ENCODE results near the gene EIPR1.

EIPR1 gene

GRCh38 chr2:3168230-3168891 is 209.3 kb downstream of the EIPR1 start:
- DNase-seq, result no peak

DNA sequence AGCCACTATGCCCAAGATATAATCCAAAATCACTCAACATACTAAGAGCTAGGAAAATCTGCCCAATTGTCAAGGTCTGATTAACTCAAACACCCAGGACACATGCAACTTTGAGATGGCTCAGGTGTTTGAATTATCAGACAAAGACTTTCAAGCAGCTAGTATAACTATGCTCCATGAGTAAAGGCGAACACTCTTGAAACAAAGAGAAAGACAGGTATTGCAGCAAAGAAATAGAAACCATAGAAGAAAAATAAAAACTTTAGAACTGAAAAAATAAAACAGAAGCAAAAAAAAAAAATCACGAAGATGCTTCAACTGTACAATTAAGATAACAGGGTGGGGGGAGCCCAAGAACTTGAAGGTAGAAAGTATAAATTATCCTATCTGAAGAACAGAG is 214.2 kb downstream of the EIPR1 start:
- no peak for DNase-seq

- DNase-seq, result no peak
These were observed 215.1 kb downstream of the EIPR1 start for GRCh38 chr2:3162442-3163077.

DNA sequence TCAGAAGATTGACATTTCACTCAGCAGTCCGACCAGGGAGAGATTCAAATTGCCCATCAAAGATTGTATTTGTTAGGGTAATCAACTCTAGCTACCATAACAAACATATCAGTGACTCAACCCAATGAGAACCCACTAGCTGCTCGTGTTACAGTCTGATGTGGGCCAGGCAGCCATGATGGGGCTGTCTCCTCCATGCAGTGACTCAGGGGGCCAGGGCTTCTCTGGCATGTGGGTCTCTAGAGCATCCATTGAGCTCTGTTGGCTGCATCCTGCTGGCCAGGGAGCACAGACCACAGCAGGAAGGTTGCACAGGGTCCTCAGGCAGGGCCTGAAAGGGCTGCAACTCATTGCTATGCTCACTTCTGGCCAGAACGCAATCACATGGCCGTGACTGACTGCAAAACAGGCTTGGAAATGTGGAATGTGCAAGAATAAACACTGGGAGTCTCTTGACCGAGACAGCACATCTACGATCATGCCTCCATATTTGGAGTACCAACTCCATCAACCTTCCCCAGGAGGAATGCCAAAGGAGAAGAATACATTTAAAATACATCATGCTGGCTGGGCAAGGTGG is 216.8 kb downstream of the EIPR1 start:
- DNase-seq, result no peak

- no peak for DNase-seq
These were observed 217.7 kb downstream of the EIPR1 start for GRCh38 chr2:3159782-3160545.

GRCh38 chr2:3154700-3155099 is 222.9 kb downstream of the EIPR1 start:
- no peak for DNase-seq

- no peak for DNase-seq
These were observed 223.5 kb downstream of the EIPR1 start for GRCh38 chr2:3154146-3154545.

DNA sequence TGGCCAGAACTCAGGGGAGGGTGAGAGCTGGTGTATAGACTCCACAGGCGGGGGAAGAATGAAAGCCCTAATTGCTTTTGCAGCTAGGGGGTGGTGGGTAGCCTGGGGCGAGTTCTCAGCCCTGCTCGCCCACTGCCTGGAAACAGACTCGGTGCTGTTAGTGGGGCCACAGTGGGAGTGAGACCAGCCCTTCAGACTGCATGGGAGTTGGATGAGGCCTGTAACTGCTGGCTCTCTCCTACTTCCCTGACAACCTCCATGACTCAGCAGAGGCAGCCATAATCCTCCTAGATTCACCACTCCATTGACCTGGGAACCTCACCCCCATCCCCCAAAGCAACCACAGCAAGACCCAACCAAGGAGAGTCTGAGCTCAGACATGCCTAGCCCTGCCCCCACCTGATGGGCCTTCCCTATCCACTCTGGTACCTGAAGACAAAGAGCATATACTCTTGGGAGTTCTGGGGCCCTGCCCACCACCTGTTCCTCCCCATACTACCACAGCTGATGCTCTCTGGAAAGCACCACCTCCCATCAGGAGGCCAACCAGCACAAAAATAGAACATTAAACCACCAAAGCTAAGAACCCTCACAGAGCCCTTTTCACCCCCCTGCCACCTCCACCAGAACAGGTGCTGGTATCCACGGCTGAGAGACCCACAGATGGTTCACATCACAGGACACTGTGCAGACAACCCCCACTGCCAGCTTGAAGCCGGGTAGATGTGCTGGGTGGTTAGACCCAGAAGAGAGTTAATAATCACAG is 226.3 kb downstream of the EIPR1 start:
- no peak for DNase-seq

DNA sequence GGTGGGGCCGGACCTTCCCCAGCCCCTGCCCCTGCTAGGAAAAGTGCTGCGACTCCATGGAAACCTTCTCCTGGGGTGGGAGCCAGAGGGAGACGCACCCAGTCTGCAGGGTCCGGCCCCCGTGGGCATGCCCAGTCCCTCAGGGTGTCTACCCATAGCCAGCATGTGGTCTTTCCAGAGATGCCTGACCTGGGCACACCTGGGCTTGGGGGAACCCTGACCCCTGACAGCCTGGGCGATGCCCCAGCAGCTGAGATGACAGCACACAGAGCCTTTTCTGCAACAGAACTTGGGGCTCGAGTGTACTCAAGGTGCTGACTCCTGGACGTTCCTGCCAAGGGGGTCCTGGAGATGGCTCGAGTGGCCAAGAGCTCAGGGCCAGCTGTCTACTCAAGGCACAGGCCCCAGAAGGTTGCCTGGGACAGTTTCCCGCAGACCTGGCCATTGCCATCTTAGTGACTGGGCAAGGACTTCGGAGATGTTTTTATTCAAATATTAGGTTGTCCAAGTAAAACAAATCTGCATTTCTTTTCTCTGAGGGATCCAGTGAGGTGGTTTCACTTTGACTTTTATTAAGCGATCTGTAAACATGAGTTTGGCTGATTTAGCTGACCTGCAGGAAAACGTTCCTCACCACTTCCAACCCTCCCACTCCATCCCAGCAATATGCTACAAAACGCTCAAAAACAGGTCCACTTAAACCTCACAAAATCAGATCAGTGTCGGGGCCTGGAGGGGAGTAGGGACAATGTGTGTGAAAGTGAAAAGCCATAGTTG is 228.0 kb downstream of the EIPR1 start:
- no peak for DNase-seq

DNA sequence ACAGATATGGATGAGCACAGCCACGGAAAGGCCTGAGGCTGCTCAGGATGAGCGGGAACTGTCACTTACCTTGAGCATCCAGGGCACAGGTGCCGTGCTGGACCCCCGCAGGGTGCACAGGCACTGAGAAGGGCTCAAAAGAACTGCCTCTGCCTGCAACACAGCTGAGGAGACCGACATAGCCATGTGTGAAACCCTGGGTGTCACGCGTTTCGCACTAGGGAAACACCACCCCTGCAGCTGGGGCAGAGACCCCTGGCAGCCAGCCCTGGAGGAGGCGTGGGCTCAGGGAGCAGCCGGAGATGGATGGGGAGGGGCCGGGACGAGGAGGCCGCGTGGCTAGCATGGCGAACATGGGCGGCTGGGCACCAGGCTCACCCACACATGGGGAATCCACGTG is 228.9 kb downstream of the EIPR1 start:
- no peak for DNase-seq

GRCh38 chr2:3147651-3148530 is 229.7 kb downstream of the EIPR1 start:
- no peak for DNase-seq

- no peak for DNase-seq
These were observed 230.6 kb downstream of the EIPR1 start for GRCh38 chr2:3146772-3147650.

- no peak for DNase-seq
These were observed 231.4 kb downstream of the EIPR1 start for GRCh38 chr2:3146175-3146574.

- DNase-seq, result no peak
These were observed 232.1 kb downstream of the EIPR1 start for GRCh38 chr2:3145471-3146021.

- no peak for DNase-seq
These were observed 232.8 kb downstream of the EIPR1 start for GRCh38 chr2:3144856-3145255.

- no peak for DNase-seq
These were observed 234.0 kb downstream of the EIPR1 start for GRCh38 chr2:3143602-3144001.

- no peak for DNase-seq
These were observed 234.6 kb downstream of the EIPR1 start for GRCh38 chr2:3142961-3143571.

DNA sequence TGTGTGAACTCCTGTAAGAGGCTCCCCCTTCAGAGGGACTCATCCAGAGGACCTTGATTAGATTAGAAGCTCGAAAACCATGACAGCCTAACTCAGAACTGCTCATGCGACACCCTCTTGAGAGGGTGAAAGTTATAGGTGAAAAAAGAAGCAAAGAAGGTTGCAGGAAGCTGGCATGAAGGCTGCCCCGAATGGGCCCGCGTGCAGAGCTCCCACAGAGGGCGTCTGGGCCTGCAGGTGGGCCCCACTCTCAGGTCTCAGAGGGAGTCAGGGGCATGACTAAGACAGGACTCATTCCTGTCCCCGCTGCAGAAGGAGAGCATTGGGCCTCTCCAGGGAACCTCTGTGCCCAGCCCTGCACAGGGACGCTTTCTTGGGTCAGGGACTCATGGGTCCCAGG is 235.4 kb downstream of the EIPR1 start:
- no peak for DNase-seq

- no peak for DNase-seq
These were observed 235.9 kb downstream of the EIPR1 start for GRCh38 chr2:3141696-3142095.

Data from stimulated activated CD4-positive, alpha-beta T cell treated with anti-CD3 and anti-CD28 coated beads, Interleukin-4, amount 100 ng/mL, for 24 hours (primary cell).